DMS153 (cell line): Measurements from ENCODE around the gene PTCH2.
A peak's percentile ranks its signal among the peaks of the same experiment; 100 is the strongest.

Source experiments
- DNase-seq: peaks from one replicate; lab custom pipeline; 2025; lab: John Stamatoyannopoulos, UW

Gene PTCH2

DNA sequence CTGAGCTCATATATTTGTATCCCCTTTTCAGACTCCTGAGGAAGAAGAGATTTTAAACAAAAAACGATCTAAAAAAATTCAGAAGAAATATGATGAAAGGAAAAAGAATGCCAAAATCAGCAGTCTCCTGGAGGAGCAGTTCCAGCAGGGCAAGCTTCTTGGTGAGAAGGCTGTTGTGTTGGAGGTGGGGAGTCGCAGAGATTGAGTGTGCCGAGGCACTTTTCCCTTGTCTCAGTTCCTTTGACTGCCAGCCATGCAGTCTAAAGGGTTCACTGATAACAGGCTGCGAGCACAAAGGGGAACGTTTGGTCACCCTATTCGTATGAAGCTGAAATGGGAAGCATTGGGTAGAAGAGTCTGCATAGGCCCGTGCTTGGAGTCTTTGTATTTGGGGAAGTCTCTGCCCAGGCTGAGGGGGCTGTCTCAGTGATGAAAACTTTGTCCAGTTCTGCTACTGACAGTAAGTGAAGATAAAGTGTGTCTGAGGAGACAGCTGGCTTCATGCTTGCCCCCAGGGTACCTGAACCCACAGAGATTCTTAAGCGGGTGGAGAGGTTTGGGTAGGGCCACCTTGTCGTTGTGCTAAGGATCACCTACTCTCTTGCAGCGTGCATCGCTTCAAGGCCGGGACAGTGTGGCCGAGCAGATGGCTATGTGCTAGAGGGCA lies 65.0 kb downstream of the PTCH2 start:
- DNase-seq = no peak

DNA sequence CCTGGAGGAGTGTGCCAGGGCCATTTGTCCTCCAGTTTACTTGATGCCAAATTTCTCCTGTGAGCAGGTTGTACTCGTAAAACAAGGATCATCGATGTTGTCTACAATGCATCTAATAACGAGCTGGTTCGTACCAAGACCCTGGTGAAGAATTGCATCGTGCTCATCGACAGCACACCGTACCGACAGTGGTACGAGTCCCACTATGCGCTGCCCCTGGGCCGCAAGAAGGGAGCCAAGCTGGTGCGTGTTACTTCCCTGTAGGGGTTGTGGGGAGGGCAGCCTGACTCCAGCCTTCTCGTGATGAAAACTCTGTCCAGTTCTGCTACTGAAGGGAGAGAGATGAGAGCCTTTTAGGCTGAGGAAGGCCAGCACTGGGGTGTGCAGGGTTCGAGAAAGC lies 65.5 kb downstream of the PTCH2 start:
- no peak for DNase-seq

DNA sequence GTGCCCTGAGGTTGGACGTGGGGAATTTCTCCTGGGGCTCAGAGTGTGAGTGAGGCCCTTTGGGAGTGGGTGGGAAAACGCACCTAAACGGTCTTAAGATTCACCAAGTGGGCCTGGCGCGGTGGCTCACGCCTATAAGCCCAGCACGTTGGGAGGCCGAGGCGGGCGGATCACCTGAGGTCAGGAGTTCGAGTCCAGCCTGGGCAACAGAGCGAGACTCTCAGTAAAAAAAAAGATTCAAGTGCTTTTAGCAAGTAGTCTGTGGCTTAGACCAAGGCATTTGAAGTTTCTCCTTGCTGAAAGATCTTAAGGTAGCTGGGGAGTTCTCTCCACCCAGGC lies 66.4 kb downstream of the PTCH2 start:
- DNase-seq = no peak

DNA sequence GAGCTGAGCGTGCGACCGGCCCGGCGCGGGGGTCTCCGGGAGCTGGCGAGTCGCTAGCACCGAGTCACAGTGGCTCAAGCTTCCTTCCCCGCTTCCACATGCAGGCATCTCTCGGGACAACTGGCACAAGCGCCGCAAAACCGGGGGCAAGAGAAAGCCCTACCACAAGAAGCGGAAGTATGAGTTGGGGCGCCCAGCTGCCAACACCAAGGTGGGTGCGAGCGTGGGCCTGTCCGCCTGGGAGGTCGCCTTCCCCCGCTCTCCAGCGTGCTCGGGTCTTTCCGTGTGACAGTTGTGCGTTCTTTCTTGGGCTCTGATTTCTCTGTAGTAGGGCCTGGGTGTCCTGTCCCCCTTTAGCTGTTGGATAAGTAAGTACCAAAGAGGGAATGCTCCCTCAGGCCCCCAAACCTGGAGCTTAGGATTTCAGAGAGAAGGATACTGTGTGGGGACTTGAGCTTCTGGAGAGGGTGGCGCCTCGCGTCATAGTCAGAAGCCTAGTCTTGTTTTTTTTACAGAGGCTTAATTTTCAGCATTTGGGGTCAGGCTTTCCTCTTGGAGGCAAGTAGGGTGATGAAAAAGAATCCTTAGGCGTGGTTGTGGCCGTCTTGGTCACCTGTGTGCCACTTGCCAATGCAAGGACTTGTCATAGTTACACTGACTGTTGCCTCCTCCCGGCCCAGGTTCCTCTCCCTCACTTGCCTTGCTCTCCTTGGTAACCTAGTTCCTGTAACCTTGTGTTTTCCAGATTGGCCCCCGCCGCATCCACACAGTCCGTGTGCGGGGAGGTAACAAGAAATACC lies 66.9 kb downstream of the PTCH2 start:
- DNase-seq = no peak

DNA sequence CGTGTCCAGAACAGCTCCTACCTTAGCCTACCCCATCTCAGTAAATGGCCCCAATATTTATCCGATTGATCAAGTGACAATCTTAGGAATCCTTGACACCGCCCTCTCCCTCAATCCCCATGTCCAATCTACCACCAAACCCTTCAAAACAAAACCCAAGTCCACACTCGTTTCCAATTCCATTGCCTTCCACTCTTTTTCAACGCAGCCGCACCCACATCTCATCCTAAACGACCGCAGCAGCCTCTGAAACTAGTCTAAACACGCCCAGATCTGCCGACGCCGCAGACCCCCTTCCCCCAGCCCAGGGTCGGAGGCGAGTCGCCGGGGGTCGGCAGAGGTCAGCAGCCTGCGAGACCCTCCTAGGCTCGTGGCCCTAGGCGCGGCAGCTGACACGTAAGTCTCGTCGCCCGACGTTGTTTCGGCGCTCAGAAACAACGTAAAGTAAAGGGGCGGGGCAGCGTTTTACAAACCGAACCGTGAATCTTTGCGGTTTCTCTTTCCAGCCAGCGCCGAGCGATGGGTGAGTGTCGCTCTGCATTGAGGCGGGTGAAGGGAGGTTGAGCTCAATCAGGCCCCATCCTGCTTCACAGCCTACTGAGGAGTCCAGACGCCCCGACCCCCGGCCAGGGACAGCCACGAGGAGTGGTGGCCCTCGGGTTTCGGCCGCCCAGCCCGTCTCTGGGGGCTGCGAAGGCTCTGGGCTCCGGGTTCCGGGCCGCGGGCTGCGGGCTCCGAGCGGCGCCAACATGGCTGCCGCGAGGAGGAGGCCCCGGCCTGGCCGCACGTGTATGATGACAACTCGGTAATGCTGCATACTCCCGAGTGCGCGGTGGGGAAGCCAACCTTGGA lies 67.7 kb downstream of the PTCH2 start, which contains the start of gene RPS8:
TSS of gene RPS8 (plus strand) at position 463 of the 852 bp plus-strand sequence. CDS start at position 520, 57 bp downstream.
- DNase-seq = peak; percentile 95
